HG03097 (cell line): Measurements from ENCODE around the gene P4HB.

ENCODE experiments used
- ATAC-seq: cut with Tn5 transposase; IDR thresholded peaks from one replicate; pipeline ENCODE4 v1.9.1; 2021; ENCODE audit not compliant: unreplicated experiment, low FRiP score

The P4HB gene

DNA sequence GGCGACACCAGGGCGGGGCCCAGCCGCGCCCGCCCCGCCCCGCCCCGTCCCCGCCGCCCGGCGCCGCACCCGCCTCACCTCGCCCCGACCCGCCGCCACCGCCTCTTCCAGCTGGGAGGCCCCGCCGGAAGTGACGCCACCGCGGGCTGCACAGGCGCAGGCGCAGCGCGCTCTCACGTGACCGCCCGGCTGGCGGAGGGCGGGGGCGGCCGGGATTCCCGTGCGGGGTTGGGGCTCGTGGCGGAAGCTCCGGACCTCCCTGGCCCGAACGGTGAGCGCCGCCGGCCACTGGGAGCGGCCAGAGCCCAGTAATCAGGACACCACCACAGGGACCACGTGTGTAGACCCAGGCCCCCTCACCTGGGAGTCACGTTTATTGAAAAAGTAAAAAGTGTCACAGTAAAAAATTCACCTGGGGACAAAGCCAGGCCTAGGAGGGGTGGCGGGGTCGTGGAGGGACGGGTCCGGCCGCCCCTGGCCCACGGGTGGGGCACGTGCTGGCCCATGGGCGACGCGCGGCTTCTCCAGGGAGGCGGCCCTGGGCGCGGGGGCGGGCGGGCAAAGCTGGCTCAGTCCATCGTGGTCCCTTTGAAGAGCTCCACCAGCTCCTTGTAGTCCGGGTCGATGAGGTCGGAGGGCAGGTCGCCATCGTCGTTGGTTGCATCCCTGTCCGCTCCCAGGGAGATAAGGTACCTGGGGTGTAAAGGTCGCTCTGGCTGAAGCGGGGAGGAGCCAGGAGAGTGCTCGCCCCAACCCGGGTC is 27.0 kb downstream of the P4HB start, which contains the start of gene MCRIP1:
Gene MCRIP1, minus strand, starts transcription at position 132 of the 761 bp plus-strand sequence. CDS start 8,785 bp downstream, outside the sequence.
- peak; percentile 57 for ATAC-seq

DNA sequence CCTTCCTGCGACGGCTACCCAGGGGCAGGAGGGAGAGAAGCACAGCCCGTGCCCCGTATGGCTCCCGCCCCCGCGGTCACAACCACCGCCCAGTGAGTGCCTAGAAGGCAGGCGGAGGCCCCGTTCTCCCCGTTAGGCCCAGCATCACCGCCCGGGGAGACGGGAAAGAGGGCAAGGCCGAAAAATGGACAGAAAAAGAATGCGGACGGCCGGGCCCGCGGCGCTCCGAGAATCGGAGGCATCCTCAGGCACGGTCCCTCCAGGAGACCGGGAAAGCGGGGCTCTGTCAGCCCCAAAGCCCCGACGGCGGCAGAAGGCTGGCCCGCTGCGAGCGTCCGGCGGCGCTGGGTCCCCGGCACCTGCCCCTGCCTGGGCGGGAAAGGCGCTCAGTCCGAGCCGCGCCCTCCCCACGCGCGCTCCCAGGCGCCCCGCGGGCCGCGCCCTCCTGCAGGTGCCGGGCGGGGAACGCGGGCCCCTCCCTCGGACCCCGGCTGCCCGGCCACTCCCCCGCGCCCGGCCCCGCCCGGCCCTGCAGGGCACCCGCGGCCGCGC is 27.7 kb downstream of the P4HB start:
- peak; percentile 60 for ATAC-seq

DNA sequence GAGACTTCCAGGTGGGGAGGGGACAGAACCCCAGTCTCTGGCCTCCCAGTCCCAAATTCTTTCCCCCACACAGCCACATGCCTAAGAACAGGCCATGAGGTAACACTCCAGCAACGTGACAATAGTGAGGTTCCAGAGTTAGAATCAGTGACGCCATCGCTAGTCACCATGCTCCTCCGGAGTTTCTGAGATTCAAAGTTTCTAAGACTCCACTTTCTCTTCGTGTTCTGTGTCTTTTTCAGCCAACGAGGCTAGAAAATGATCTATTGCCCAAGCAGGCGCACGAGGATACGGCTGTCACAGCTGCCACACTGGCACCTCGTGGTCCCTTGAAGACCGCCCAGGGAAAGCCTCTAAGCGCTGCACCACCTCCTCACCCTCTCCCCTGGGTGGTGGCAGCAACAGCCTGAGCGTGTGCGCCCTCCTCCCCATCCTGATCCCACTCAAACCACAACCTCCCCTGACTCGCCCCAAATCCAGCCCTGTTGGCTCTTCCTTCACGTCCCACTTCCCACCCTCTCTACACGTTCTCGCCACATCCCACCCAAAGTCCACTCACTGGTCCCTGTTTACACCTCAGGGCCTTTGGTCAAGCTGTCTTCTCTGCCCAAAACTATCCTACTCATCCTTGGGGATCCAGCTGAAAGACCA is 28.3 kb downstream of the P4HB start:
- ATAC-seq: peak; percentile 19

DNA sequence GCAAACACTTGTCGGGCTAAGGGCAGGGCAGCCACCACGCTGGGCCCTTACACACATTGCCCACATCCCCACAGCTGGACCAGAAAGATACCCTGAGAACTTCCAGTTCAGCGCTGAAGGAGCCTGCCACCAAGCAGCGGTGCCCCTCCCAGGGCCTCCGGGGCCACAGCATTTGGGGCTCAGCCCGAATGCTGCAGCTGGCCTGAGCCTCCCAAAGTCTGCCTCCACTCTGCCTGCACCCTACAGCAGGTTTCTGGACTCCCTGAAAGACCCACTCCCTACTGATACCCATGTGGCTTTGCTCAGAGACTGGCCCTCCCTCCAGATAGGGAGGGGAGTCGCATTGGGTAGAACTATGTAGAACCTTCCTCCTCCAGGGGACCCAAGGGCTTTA is 28.8 kb downstream of the P4HB start:
- no peak for ATAC-seq

DNA sequence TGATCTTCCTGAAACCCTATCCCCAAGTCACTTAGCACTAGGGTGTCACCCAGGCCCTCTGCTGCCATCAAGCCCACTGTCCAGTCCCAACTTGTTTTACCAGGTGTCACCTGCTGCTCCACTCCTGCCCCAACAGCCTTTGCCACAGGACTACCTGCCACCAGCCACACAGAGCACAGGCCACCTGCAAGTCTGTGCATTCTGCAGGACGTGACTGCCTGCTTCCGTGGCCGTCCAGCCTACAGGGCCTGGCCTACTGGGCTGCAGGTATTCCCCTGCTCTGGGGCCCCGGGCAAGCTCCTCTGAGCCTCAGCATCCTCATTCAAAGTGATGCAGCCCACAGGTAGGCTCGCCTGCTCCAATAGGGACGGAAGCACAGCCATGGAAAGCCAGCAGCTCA is 30.5 kb downstream of the P4HB start:
- no peak for ATAC-seq

DNA sequence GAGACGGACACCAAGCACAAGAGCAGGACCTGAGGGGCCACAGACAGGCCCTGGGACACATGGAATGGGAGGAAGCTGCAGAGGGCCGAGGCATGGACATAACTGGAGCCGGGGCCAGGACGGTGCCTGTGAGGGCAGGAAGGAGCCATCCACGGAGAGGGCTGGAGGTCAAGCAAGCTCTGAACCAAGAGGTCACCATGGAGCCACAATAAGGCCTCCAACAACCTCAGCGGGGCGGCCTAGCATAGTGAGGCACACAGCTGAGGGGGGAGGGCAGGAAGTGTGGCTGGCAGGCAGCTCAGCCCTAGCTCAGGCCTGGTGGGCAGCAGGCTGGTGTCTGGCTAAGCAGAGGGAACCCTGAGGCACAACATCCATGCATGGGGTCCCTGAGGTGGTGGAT is 31.7 kb downstream of the P4HB start:
- no peak for ATAC-seq

DNA sequence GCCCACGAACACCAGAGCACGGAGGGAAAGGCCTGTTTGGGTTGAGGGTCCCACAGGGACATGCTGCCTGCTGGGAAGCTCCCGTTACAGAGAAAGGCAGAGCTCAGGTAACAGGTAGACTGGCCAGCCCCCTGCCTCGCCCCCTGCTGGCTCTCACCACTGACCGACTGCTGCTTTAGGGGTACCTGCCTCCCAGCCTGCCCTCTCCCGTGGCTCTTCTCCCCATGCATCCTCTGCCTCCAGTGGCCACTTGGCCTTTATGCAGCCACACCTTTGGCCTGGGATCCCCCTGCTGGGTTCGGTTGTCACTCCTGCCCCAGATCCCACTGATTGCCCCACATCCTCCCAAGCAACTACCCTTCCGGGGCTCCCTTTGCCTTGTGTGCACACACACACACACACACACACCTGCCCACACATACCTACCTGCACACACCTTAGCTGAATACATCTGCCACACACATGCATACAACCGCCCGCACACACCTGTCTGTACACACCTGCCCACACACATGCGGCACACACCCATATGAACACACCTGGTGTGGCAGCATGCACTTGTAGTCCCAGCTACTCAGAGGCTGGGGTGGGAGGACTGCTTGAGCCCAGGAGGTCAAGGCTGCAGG is 34.4 kb downstream of the P4HB start:
- no peak for ATAC-seq

DNA sequence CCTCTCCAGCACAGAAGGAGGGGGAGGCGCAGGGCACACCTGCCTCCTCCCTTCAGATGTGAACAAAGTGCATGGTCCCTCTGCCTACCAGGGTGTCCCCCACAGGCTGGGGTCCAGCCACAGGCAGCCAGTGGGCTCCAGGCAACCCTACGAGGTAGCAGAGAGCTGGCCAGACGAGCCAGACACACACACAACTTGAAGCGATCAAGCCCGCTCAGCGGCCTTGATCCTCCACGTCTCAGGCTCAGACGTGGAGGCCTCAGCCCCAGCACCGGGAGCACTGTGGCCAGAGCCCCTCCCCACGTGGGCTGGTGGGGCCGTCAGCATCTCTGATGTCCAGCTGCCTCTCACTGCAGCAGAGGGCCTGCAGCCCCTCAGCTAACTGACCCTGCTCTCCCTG is 35.7 kb downstream of the P4HB start:
- no peak for ATAC-seq

DNA sequence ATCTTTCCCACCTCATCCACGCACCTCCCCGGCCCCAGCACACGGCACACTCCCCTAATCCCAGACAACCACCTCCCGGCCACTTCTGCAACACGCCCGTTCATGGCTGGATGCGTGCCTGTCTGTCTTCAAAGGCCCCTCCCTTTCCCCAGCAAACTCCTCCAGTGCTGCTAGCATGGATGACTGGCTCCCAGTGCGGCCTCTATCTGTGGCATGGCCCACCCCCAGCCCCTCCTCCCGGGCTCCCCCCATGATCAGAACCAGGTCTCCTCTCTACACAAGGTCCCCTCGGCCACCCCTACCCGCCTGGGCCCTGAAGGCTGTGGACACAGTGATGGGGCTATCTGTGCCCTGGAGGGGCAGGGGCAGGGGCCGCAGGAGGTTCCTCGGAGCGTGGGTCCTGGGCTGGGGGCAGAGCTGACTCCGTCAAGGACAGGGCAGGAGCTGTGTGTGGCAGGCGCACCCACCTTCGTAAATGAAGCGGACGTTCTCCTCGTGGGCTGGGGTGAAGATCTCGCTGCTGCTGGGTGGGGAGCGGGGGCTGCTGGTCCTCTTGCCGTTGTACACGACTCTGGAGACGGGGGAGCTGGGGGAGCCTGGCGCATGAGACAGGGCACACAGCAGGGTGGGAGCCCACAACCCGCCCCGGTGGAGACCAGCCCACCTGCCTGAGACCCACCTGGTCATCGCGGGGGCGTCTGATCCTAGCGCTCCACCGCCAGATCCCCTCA is 36.4 kb downstream of the P4HB start:
- ATAC-seq: no peak

DNA sequence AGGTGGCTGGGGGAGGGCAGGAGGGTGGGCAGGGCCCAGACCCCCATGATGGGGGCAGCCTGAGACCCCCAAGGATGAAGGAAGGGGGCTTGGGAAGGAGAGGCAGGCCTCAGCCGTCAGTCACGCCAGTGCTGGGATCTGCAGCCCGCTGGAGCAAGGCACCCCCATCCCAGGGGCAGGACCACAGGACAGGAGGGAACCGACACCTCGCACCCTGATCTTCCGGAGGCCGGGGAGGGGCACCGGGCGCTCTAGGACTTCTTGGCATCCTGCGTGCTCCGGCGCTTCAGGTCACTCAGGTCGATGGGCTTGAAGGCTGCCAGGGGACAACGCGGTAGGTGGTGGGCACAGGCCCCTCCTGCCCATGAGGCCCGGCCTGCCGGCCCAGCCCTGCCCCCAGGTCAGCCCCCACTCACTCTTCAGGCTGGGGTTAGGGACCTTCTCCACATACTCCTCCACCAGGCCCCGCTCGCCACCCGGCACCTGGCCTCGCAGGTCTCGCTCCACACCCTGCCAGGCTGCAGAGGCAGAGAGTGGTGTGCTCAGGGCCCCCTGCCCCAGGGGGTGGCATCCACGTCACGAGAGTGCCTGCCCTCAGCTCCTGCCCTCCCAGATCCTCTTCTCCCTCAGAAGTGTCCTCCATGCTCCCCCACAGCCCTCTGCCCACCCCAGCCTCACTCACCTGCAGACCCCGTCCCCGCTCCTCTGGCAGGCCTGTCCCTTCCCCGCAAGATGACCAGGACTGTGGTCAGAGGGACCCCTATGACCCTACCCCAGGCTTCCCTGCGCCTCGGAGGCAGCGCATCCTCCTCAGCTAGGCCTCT is 37.1 kb downstream of the P4HB start:
- no peak for ATAC-seq

DNA sequence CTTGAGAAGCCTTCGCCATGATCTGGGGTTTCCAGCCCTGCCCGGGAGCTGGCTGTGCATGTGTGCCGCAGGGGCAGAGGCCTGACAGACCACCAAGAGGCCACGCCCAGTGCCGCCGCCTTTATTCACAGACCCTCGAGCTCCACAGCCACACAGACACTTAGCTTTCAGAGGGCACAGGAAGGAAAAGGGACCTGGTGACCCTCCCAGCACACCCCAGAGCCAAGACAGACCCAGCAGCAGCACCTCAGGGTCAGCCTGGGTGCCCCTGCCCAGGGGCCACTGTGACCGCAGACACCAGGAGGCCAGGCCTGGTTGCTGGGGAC is 38.1 kb downstream of the P4HB start:
- no peak for ATAC-seq

DNA sequence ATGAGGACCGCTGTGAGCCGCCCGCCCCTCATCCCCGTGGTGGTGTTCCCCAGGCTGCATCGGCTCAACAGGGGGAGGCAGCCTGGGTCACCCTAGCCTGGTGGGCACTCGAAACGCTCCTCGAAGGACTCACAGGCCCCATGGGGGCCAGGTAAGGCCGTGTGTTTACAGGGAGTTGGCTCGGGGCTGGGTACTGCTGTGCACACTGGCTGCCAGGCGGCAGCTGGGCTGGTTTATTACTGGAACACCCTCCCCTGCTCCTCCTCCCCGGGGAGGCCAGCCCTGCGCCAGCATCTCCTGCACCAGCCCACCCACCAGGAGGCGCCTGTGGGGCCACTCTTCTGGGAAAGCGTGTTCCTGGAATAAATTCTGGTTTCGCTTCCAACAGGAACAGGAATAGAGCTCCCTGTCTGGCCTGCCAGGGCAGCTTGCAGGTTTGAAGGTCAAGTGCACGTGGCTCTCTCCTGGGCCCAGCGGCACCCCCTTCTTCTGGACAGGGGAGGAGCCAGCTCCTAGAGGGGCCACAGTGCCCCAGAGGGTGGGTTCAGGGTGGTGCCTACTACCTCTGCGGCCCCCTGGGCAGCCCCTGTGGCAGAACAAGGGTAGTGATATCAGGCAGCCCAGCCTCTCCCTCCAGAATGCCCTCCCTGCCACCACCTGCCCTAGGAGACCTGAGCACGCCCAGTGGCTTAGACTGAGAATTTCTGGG is 38.6 kb downstream of the P4HB start:
- no peak for ATAC-seq

DNA sequence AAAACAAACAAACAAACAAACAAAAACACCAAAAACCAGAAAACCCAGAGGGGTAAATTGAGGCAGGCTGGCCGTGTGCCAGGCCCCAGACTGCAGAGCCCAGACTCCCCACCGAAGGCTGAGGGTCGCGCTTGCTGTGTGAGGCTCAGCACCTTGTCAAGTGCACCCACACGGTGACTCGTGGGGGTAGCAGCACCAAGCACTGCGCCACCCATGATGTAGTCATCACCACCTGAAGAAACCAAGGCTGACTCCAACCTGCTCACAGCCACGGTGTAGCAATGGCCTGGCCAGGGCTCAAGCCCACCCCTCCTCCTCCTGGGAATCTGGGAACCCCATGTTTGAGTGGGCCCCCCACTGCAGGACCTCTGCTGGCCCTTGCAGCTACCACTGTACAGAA is 39.2 kb downstream of the P4HB start:
- no peak for ATAC-seq

DNA sequence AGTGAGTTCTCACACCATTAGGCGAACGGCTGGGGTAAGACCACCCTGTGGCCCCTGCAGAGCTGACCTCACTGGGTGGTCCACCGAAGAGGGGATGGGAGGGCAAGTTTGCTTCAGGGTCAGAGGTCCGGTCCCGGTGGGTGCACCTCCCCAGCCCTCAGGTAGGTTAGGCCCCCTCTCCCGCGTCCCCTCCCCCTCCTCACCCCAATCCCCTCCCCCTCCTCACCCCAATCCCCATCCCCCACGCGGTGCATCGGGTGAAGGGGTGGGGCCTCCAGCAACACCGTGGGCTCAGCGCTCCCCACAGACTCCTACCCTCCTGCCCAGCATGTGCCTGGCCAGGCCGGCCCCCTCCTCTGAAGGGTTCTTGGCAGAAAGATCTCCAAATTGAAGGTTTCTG is 40.6 kb downstream of the P4HB start:
- no peak for ATAC-seq

DNA sequence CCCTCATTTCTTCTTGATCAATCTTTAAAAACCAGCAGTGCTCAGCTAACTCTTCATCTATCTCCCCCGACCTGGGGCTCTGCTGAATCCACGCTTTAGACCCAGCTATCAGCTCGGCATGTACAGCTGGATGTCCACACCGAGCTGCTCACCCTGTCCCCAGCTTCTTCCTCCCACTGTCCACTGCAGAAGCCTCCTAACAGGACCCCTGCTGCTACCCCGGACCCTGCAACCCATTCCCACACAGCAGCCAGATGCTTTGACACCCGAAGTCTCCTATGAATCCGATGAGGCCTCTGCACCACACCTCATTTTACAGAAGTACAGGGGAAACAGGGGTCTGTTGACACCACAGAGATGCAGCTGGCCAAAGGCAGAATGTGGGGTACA is 42.6 kb downstream of the P4HB start:
- ATAC-seq: no peak

DNA sequence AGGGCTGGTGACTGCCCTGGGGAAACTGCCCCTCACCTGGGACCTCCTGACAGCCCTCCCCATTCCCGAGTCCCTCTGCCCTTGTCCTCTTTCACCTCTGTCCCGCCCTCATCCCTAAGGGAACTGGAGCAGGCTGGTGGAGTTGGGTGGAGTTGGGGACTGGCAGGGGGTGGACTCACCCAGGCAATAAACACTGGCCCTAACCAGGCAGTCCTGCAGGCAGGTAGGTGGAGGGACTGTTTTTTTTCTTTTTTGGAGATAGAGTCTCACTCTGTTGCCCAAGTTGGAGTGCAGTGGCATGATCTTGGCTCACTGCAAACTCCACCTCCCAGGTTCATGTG is 44.7 kb downstream of the P4HB start:
- ATAC-seq: no peak

DNA sequence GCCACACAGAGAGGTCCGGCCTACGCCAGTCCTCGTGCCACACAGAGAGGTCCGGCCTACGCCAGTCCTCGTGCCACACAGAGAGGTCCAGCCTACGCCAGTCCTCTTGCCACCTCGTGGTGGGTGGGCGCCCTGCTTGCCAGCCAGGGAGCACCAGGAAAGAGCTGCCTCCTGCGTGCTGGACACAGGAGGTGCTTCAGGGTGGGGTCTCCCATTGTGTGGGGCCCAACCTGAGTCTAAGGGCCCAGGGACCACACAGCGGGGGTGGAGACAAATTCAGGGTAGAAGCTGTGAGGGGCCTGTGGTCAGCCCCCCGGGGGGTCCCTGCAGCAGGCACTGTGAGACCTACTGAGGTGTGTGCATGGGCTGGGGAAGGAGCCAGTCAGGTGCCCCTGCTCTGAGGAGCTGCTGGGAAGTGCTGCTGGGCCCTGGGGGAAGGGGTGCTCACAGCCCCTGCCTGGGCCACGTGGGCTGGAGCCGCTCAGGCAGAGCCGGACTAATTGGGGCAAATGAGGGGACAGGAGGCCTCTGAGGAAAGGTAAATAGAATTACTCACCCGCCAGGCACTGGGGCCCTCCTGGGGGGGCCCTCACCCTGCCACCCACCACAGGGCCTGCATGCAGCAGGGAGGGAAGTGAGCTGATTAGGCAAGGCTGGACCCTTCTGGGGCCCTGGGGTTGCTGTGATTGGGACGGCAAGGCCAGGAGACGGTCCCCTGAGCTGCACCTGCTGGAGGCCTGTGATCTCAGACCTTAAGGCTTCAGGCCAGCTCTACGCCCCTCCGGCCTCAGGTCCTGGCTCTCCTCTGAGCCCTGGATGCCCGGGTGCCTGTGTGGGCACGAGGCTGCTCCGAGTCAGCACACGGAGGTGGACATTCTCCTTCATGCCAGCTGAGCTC is 45.3 kb downstream of the P4HB start:
- no peak for ATAC-seq

DNA sequence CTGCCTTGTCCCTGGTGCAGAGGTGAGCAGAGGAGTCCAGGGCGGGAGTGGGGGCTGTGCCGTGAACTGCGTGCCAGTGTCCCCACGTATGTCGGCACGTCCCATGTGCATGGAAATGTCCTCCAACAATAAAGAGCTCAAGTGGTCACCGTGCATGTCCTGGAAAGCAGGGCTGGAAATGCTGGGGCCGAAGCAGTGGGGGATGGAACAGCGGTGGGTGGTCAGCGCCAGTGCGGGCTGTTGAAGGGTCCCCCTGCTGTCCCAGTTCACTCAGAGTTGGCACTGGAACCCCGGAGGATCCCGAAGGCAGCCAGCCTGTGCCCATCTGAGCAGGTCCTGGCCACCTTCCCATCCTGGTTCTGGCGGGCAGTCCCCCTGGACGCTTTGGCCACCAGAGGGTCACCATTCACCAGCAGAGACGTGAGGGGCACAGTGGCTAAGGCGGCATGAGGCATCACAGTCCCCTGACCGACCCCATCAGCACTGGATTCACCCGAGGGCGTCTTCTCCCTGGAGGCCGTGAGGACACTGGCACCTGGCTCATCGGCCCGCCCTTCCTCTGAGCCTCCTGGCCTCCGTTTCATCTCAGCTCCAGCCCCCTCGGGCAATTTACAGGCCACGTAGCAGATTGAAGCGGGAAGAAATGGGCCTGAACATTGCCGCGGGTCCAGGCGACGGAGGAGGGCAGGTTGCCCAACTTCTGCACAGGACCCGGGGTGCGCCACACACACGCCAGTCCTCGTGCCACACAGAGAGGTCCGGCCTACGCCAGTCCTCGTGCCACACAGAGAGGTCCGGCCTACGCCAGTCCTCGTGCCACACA is 46.3 kb downstream of the P4HB start:
- ATAC-seq: no peak
